NB4 (cell line): Measurements from ENCODE around the gene ZBTB5.

Source experiments
- CTCF ChIP-seq: IDR thresholded peaks from one replicate; pipeline ENCODE4 v1.5.1; 2012; ENCODE audit warnings: low read depth, low read length
- MAX ChIP-seq: IDR thresholded peaks from 2 replicates; pipeline ENCODE4 v1.6.1; 2011; ENCODE audit warnings: low read depth, low read length
- POLR2A ChIP-seq: IDR thresholded peaks from 2 replicates; pipeline ENCODE4 v1.6.1; 2011; ENCODE audit warnings: mild to moderate bottlenecking; ENCODE audit not compliant: insufficient read length; ENCODE audit errors: extremely low read depth

GRCh38 chr9:37412431-37413151, 52.7 kb downstream of the ZBTB5 start:
- TF ChIP-seq CTCF (no peak), POLR2A (no peak), MAX (no peak)
